HG03095 (cell line): ENCODE results near the gene SPANXN2.
"Not testable (repeated sequence)": the region's sequence is repeated elsewhere in the genome, so short reads cannot be mapped to it uniquely, and the experiment has no call there.

ENCODE experiments used
- ATAC-seq: cut with Tn5 transposase; IDR thresholded peaks from one replicate; pipeline ENCODE4 v1.9.1; 2021; ENCODE audit warnings: moderate library complexity; ENCODE audit not compliant: unreplicated experiment

Gene SPANXN2, protein sequence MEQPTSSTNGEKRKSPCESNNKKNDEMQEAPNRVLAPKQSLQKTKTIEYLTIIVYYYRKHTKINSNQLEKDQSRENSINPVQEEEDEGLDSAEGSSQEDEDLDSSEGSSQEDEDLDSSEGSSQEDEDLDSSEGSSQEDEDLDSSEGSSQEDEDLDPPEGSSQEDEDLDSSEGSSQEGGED

DNA sequence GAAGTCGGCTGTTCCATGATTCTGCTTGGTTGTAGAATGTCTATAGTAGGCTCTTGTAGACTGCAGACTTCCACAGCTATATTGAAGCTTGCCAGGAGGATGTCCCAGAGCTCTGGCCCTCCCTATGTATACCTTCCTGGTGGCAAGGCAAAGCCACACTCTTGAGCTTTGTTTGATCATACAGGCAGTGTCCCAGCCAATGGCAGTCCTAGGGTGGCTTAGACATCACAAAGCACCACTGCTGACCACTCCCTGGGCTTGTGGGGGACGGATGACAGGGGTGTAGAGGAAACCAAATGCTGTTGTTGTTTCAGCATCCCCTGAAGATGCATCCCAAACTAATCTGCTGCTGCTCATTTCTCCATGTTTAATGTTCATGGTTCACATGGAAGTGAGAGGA is at the start of gene SPANXN2:
Gene SPANXN2, minus strand, starts transcription at position 101 of the 400 bp plus-strand sequence. Its CDS starts 84 bp downstream, at position 17.
- not testable (repeated sequence) for ATAC-seq

- no peak for ATAC-seq
Measured at GRCh38 chrX:143768976-143769375, 48.4 kb upstream of the SPANXN2 start.

DNA sequence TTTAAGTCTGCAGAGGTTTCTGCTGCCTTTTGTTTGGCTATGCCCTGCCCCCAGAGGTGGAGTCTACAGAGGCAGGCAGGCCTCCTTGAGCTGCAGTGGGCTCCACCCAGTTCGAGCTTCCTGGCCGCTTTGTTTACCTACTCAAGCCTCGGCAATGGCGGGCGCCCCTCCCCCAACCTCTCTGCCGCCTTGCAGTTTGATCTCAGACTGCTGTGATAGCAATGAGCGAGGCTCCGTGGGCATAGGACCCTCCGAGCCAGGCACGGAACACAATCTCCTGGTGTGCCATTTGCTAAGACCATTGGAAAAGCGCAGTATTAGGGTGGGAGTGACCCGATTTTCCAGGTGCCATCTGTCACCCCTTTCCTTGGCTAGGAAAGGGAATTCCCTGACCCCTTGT is 47.2 kb upstream of the SPANXN2 start:
- ATAC-seq = not testable (repeated sequence)

DNA sequence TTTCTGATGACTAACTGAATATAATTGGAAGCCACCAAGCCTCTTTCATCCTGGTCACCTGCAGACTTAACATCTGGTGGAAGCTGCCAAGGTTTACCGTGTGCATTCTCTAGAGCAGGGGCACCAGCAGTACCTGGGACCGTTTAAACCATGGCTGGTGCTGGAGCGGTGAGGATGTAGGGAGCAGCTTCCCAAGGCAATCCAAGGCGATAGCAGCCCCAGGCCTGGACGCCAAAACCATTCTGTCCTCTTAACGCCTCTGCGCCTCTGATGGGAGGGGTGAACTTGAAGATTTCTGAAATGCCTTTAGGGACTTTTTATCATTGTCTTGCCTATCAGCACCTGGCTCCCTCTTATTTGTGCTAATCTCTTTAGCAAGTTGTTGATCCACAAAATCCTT is 37.3 kb upstream of the SPANXN2 start:
- ATAC-seq = no peak

DNA sequence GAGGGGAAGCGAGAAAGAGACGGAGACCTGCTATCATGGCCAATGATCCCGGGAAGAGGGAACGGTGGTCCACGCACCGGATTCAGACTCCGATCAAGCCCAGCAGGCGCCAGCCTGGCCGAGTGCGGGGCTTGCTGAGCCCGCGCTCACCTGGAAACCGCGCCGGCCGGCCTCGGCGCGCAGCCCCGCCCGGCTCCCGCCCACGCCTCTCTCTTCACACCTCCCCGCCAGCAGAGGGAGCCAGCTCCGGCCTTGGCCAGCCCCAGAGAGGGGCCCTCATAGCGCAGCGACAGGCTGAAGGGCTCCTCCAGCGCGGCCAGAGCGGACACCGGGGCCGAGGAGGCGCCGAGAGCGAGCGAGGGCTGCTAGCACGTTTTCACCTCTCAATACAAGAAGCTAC is 36.8 kb upstream of the SPANXN2 start:
- ATAC-seq = no peak

DNA sequence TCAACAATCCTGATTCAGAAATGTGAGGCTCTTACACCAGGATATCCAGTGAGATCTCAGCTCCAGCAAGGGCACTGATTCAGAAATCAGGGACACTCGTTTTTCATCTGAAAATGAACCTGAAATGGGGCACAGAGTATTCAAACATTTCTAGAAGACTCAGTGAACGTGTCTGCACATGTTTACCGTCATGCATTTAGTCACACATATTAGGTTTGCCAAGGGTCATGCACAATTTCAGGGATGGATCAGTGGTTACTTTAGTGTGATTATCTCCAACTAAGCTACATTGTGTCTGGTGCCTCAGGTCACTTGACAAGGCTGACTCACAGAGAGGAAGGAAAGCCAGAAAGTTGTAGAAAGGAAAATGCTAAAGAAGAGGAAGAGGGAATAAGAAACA is 33.6 kb upstream of the SPANXN2 start:
- no peak for ATAC-seq

DNA sequence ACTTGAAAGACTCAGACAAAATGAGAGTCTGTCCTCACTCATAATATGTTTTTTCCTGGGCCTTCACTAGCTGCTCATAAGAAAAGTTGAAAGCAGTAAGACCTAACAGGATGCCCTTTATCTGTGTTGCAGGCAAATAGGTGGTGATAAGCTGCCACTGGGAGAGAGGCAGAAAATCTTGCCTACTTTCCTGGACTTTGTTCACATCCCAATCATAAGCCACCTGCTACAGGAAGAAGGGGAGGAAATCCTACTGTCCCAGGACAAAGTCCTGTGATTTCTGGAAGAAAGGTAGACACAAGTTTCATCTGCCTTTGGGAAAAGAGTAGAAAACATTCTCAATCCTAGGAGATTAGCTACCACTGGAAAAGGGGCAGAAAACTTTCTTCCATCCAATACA is 13.3 kb upstream of the SPANXN2 start:
- no peak for ATAC-seq

GRCh38 chrX:143726296-143726695 is 5.7 kb upstream of the SPANXN2 start:
- no peak for ATAC-seq

DNA sequence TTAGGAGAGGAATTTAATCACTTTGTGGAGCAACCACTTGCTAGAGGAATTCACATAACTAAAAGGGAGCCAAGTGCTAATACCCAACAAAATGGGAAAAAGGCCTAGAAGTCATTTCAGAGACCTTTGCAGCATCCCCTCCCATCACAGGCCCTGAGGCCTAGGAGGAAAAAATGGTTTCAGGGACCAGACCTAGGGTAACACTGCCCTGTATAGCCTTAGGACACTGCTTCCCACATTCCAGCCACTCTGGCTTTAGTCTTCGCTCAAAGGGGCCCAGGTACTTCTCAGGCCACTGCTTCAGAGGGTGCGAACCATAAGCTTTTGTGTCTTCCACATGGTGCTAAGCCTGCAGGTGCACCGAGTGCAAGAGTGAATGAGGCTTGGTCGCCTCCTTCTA is 19.1 kb downstream of the SPANXN2 start:
- no peak for ATAC-seq

DNA sequence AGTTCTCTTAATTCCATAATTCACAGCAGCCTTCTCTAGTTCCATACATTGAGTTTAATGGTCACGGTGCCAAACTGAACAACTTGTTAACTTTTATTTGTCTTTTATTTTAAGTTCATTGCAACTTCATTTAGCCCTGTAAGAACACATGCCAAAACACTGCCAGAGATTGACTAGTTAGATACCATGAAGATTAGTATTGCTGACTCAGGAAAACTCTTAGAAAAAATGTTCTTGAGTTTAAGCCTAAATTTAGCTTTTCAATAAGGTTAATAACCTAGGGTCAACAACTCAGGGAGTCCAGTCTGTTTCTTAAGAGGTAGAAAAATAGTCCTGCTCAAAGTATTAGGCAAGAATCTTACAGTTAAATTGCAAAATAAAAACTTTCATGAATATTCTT is 25.7 kb downstream of the SPANXN2 start:
- ATAC-seq = no peak

GRCh38 chrX:143683486-143683885 is 37.1 kb downstream of the SPANXN2 start:
- ATAC-seq = no peak

DNA sequence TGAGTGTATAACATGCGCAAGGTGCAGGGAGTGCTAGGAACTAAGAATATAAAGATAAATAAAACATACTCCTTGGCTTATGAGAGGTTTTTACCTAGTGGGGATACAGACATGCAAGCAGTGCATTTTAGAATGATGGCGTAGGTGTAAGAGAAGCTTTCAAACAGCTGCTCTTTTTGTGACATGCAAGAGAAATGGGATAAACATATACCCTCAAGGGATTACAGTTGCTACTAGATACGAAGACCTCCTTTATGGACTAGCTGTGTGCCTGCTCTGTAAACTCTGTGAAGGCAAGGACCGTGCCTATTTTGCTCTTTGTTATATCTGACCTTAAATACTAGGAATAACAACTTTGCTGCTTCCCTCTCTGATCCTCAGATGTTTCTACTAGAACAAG is 45.6 kb downstream of the SPANXN2 start:
- ATAC-seq = no peak

GRCh38 chrX:143669395-143669794 is 51.2 kb downstream of the SPANXN2 start:
- no peak for ATAC-seq

DNA sequence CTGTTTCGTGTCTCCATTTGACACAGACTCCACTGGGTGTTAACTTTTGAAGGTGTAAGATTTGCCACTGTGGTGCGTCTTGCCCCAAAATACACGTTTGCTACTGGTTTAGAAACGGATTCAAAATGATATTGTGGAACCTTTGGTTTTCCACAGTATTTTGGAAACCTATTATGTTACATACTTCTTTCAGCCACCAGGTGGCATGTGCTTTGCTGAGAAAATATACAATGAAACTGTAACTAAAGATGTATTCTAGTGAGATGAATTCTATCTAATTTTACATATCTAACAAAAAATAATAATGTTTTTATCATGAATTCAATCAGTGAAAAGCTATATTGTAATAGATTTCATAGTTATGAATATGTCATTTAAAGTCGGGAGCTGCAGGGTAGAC is 56.2 kb downstream of the SPANXN2 start:
- ATAC-seq = no peak

- ATAC-seq = no peak
Measured at GRCh38 chrX:143663755-143664154, 56.8 kb downstream of the SPANXN2 start.
